ENCODE data around the gene TFB1M. TPM values are rescaled to one million over a fixed set of nuclear protein-coding genes. Genes with fewer than 3 reads are reported as not detected.
A peak's percentile ranks its signal among the peaks of the same experiment; 100 is the strongest.
"Not testable (repeated sequence)": the region's sequence is repeated elsewhere in the genome, so short reads cannot be mapped to it uniquely, and the experiment has no call there.

Gene TFB1M
- total and polyA plus RNA-seq, 2 donors (not counting 1 experiment from before 2014, with no cell fraction given), result 16.3 to 28.9 TPM

DNA sequence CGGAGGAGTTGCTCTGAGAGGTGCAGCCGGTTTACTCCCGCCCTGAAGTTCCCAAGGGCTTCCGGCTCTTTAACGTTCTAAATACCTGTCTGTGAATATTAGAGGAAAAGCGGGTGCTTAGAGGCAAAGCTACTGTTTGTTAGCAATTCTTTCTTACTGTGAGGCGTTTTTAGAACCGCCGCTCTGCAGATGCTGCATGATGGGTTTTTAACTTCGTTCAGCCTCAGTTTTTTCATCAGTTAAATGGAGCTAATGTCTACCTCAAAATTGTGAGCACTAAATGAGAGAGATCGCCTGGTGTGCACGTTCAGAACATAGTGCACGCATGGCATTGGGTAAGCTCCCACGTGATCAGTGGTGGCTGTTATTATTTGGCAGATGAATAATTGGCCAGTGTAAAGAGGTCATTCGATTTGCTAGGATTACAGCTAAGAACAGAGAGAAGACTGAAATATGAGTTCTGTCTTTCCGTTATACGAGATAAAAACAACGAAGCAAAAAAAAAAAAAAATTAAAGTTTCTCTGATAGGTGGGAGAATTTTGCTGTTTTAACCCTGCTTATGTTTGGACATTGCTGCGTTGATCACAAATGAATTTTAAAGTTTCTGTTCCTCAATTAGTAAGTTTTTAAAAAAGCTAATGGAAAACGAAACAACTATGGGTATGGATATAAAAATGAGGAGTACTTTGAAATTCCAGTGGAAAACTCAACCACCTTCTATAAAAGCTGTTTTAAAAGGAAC, 660 bp upstream of the TFB1M start:
- peak overlapping the region; percentile 68 for H2AFZ ChIP-seq (ENCODE audit: low read length)
- H3K9ac ChIP-seq (ENCODE audit: insufficient read depth, low read length), result peak overlapping the region; percentile 21
- no peaks in the 10 kb centered on the region for H3K27me3 ChIP-seq (ENCODE audit: control insufficient read depth, insufficient read depth, low read length)
- H3K4me3 ChIP-seq (replicated peaks in 1 of 4; ENCODE audit: control extremely low read depth in 1 of 4, insufficient read depth in 1 of 4, low read depth in 3 of 4, low read length in 4 of 4), result peak overlapping the region; percentile 42 to 95 (median 70)
- H3K4me2 ChIP-seq (ENCODE audit: extremely low read depth, insufficient read depth, low read length), result peak overlapping the region; percentile 82
- H3K27ac ChIP-seq (ENCODE audit: insufficient read depth, low read length), result peak overlapping the region; percentile 86
- H3K9me3 ChIP-seq (ENCODE audit: control insufficient read depth, insufficient read depth, low read depth, low read length), result no peaks in the 10 kb centered on the region
- H4K20me1 ChIP-seq (ENCODE audit: control insufficient read depth, extremely low read depth, insufficient read depth, low read length), result no peaks in the 10 kb centered on the region
- H3K79me2 ChIP-seq (ENCODE audit: control insufficient read depth, insufficient read depth, low read length), result peaks cover 10% of the 10 kb centered on the region
- no peak for TF ChIP-seq EZH2 (IDR thresholded peaks at IDR 0.05; ENCODE audit: low read length, missing control alignments)
- TF ChIP-seq, protein P1, sequence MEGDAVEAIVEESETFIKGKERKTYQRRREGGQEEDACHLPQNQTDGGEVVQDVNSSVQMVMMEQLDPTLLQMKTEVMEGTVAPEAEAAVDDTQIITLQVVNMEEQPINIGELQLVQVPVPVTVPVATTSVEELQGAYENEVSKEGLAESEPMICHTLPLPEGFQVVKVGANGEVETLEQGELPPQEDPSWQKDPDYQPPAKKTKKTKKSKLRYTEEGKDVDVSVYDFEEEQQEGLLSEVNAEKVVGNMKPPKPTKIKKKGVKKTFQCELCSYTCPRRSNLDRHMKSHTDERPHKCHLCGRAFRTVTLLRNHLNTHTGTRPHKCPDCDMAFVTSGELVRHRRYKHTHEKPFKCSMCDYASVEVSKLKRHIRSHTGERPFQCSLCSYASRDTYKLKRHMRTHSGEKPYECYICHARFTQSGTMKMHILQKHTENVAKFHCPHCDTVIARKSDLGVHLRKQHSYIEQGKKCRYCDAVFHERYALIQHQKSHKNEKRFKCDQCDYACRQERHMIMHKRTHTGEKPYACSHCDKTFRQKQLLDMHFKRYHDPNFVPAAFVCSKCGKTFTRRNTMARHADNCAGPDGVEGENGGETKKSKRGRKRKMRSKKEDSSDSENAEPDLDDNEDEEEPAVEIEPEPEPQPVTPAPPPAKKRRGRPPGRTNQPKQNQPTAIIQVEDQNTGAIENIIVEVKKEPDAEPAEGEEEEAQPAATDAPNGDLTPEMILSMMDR (conservative IDR thresholded peaks at IDR 0.05 in 1 of 2, IDR thresholded peaks at IDR 0.05 in 1 of 2; ENCODE audit: low read depth in 1 of 2, low read length in 2 of 2), result no peak
- no peaks in the 10 kb centered on the region for H3K36me3 ChIP-seq (ENCODE audit: control insufficient read depth, insufficient read depth, low read length)
- peak; percentile 80 to 90 for DNase-seq (ENCODE audit: low read depth in 2 of 2)
- peaks cover 6% of the 10 kb centered on the region for H3K4me1 ChIP-seq (ENCODE audit: control insufficient read depth, extremely low read depth, insufficient read depth, low read length)

DNA sequence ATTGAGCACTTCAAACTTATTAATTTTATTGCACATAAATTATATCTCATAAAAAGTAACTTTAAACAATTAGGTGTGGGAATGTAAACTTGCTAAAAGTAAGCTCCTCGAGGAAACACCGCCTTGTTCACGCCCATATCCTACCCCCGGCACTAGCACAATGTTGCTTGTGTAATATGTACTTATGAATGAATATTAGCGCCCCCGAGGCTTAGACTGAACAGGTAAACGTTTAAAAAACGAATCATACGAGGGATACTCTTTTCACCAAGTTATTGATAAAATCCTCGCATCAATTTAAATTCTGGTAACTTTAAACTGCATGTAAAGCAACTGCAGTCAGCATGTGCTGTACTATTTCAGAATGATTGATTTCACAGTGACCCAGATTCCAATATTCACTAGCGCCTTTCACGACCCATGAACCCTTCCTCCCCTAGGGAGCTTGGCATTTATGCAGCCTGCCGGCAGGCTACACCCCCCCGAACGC, 637 bp downstream of the TFB1M start:
- H3K79me2 ChIP-seq (ENCODE audit: control insufficient read depth, insufficient read depth, low read length), result peaks cover 13% of the 10 kb centered on the region
- peak overlapping the region; percentile 86 for H3K27ac ChIP-seq (ENCODE audit: insufficient read depth, low read length)
- peak in 1 of 2 donors; percentile 10 for DNase-seq (ENCODE audit: low read depth in 2 of 2)
- H3K27me3 ChIP-seq (ENCODE audit: control insufficient read depth, insufficient read depth, low read length), result no peaks in the 10 kb centered on the region
- peaks cover 6% of the 10 kb centered on the region for H3K4me1 ChIP-seq (ENCODE audit: control insufficient read depth, extremely low read depth, insufficient read depth, low read length)
- peak overlapping the region; percentile 95 for H2AFZ ChIP-seq (ENCODE audit: low read length)
- peak overlapping the region; percentile 84 for H3K9ac ChIP-seq (ENCODE audit: insufficient read depth, low read length)
- no peak for TF ChIP-seq EZH2 (IDR thresholded peaks at IDR 0.05; ENCODE audit: low read length, missing control alignments)
- TF ChIP-seq, protein P1 (conservative IDR thresholded peaks at IDR 0.05 in 1 of 2, IDR thresholded peaks at IDR 0.05 in 1 of 2; ENCODE audit: low read depth in 1 of 2, low read length in 2 of 2), result no peak
- H3K9me3 ChIP-seq (ENCODE audit: control insufficient read depth, insufficient read depth, low read depth, low read length), result no peaks in the 10 kb centered on the region
- H3K4me2 ChIP-seq (ENCODE audit: extremely low read depth, insufficient read depth, low read length), result peak overlapping the region; percentile 94
- H3K36me3 ChIP-seq (ENCODE audit: control insufficient read depth, insufficient read depth, low read length), result peaks cover 2% of the 10 kb centered on the region
- H3K4me3 ChIP-seq (replicated peaks in 1 of 4; ENCODE audit: control extremely low read depth in 1 of 4, insufficient read depth in 1 of 4, low read depth in 3 of 4, low read length in 4 of 4), result peak overlapping the region; percentile 91 to 96 (median 93)
- no peaks in the 10 kb centered on the region for H4K20me1 ChIP-seq (ENCODE audit: control insufficient read depth, extremely low read depth, insufficient read depth, low read length)

DNA sequence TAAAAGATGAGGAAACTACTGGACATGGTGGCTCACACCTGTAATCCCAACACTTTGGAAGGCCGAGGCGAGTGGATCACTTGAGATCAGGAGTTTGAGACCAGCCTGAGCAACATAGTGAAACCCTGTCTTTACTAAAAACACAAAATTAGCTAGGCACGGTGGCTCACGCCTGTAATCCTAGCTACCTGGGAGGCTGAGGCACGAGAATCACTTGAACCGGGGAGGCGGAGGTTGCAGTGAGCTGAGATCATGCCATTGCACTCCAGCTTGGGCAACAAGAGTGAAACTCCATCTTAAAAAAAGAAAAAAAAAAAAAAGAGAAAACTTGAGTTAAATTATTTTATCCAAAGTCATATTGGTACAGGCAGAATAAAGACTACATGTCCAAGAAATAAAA, 1.3 kb downstream of the TFB1M start:
- peaks cover 13% of the 10 kb centered on the region for H3K79me2 ChIP-seq (ENCODE audit: control insufficient read depth, insufficient read depth, low read length)
- H3K4me1 ChIP-seq (ENCODE audit: control insufficient read depth, extremely low read depth, insufficient read depth, low read length); H3K9ac ChIP-seq (ENCODE audit: insufficient read depth, low read length): not testable (repeated sequence)

More for the DNA sequence above, 1.3 kb downstream of the TFB1M start:
- peak overlapping the region in 3 of 4 experiments; percentile 91 to 95 (median 91) for H3K4me3 ChIP-seq (replicated peaks in 1 of 4; ENCODE audit: control extremely low read depth in 1 of 4, insufficient read depth in 1 of 4, low read depth in 3 of 4, low read length in 4 of 4)
- not testable (repeated sequence) for DNase-seq (ENCODE audit: low read depth in 2 of 2); H3K9me3 ChIP-seq (ENCODE audit: control insufficient read depth, insufficient read depth, low read depth, low read length); H3K36me3 ChIP-seq (ENCODE audit: control insufficient read depth, insufficient read depth, low read length); H2AFZ ChIP-seq (ENCODE audit: low read length); H3K27me3 ChIP-seq (ENCODE audit: control insufficient read depth, insufficient read depth, low read length); H4K20me1 ChIP-seq (ENCODE audit: control insufficient read depth, extremely low read depth, insufficient read depth, low read length); H3K27ac ChIP-seq (ENCODE audit: insufficient read depth, low read length)
- H3K4me2 ChIP-seq (ENCODE audit: extremely low read depth, insufficient read depth, low read length), result peak overlapping the region; percentile 94
